ENCODE data around the gene APLP1.

- TF ChIP-seq CTCF (IDR thresholded peaks at IDR 0.05) (no peak), ZFX (IDR thresholded peaks at IDR 0.05; ENCODE audit: borderline replicate concordance) (no peak)
Observed at GRCh38 chr19:35868823-35869326, 501 bp downstream of the APLP1 start.
